HG03565 (cell line): ENCODE data around the gene TTC27.
A peak's percentile ranks its signal among the peaks of the same experiment; 100 is the strongest.
"Not testable (repeated sequence)": the region's sequence is repeated elsewhere in the genome, so short reads cannot be mapped to it uniquely, and the experiment has no call there.

Experiments
- ATAC-seq: cut with Tn5 transposase; IDR thresholded peaks from one replicate; pipeline ENCODE4 v1.9.1; 2021; ENCODE audit warnings: mild to moderate bottlenecking, moderate library complexity; ENCODE audit not compliant: unreplicated experiment

TTC27 gene

DNA sequence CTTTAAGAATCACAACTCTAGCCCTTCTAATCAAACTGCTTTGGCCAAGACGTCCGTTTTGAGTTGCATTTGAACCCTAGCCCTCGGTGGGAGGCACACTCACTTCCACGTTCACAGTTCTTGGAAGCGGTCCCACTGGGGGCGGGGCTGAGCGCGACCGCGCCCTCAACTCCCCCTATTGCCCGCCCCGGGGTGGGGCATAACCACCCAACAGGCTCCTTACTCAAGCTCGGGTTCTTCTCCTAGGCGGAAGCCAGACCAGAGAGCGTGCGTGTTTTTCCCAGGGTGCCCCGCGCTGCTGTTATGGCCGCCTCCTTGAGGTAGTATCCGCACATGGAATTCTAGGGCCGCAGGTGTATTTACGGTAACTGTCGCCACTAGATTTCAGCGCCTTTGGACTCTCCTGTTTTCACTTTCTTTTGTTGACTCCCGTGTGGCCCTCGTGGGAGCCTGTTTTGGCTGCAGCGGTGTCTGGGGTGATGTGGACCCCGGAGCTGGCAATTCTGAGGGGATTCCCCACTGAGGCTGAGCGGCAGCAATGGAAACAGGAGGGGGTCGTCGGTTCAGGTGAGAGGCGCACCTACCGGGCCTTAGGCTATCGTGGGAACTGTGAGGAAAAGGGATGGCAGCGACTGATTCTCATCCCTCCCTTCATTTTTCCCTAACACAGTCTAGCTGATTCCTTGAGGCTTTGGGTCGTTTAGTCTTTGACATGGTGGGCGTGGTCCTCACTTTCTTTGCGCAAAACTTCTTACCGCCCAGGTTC is at the start of gene TTC27:
TTC27 (plus strand) TSS at position 237 of the 766 bp plus-strand sequence; CDS start at position 480, 243 bp downstream.
- peak; percentile 100 for ATAC-seq

DNA sequence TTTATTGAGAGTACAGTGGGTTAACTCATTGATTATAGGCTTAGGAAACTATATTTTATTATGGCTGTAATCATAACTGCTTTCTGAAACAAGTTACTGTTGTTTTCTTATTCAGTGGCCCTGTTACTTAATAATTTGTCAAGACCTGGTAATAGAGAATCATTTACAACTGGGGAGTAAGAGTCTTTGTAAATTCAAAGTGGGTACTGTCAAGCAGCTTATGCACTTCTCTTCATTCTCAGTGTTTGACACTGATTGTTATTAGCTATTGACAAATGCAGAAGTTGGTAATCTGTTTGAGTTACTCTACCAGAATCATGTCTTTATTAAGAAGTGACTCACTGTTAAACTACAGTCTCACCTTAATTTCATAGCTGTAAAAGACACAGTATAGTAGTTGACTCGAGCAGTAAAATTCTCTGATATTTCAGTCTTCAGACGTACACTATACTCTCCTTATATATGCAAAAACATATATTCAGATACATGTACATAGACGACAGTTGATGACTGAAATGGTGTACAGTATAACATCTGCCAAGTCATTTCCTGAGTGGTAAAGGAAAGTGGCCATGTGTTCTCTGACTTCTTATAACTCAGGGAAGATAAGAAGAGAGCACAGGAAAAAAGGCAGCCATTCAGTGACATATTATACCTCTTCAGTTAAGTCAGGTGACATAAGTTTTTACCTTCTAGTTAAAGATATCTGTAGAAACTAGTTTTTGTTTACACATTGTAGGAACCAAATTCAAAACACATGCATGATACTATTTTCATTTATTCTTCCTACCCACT is 36.0 kb upstream of the TTC27 start:
- ATAC-seq: peak; percentile 60

DNA sequence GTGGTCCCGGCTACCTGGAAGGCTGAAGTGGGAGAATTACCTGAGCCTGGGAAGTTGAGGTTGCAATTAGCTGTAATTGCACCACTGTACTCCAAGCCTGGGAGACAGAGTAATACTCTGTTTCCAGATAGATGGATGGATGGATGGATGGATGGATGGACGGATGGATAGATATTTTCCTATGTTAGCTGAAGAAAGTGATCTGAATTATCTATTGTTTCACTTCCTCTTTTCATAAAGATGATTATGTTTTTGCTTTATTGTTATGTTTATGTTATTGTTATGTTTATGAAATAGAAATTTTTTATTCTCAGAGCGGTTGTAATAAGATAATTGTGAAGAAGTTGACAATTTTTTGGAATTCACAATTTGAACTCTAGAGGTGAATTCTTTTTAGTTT is 33.3 kb upstream of the TTC27 start:
- no peak for ATAC-seq

DNA sequence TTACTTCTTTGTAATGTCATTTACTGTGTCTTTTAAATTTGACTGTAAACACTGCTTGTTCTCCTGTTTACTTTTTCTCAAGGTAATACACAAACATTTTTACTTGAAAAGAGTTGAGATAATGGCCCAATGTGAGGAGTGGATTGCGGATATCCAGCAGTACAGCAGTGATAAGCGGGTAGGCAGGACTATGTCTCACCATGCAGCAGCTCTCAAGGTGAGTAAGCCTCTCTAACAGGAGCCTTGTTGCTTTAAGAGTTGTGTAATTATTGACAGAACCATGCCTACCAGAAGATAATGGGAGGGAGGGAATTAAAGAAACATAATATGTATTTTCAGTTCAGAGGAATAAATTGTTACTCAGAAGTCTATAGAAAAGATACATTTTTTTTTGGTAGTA is 16.5 kb upstream of the TTC27 start:
- no peak for ATAC-seq

DNA sequence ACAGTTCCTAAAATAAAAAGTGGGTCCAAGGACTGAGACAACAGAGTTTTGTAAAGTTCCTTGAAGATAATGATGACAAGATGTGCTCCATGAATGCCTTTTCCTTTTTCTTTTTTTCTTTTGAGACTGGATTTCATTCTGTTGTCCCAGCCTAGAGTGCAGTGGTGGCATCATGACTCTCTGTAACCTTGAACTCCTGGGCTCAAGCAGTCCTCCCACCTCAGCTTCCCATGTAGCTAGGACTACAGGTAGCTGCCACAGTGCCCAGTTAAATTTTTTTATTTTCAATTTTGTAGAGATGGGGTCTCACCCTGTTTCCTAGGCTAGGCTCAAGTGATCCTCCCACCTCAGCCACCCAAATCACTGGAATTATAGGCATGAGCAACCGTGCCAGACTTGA is 16.1 kb upstream of the TTC27 start:
- no peak for ATAC-seq

DNA sequence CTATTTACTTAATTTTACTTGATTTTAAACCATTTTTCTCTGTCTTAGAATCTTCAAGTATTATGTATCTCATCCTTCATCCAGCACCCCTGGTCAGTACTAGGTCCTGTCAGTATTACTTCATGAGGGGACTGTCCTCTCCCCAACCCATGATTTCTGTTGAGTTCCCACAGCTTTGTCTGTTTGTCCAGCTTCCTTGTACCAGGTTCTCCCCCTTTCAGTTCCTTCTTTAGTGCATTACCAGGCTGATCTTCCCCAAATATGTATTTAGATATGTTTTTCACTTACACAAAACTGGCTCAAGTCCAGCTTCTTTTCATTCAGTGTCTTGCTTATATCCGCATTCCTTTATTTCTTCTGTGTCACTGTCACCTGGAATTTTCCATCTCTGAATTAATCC is 13.8 kb upstream of the TTC27 start:
- no peak for ATAC-seq

DNA sequence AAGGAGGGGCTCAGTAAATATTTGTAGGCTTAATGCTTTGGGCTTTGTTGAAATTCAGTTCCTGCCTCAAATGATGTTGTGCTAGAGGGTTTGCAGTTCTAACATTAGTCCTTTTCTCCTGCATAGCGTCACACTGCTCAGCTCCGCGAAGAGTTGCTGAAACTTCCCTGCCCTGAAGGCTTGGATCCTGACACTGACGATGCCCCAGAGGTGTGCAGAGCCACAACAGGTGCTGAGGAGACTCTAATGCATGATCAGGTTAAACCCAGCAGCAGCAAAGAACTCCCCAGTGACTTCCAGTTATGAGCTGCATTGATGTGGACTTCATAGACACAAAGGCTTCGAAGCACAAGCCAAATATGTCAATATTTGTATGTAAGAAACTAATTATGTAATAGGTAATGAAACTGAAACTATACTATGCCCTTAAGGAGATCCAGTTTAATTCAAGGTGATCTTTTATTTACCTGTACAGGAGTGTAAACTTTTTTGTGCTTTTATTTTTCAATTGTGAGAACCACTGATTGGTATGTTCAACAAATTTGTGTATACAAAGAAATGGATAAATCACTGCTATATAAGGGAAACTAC is 10.2 kb upstream of the TTC27 start:
- ATAC-seq: no peak

DNA sequence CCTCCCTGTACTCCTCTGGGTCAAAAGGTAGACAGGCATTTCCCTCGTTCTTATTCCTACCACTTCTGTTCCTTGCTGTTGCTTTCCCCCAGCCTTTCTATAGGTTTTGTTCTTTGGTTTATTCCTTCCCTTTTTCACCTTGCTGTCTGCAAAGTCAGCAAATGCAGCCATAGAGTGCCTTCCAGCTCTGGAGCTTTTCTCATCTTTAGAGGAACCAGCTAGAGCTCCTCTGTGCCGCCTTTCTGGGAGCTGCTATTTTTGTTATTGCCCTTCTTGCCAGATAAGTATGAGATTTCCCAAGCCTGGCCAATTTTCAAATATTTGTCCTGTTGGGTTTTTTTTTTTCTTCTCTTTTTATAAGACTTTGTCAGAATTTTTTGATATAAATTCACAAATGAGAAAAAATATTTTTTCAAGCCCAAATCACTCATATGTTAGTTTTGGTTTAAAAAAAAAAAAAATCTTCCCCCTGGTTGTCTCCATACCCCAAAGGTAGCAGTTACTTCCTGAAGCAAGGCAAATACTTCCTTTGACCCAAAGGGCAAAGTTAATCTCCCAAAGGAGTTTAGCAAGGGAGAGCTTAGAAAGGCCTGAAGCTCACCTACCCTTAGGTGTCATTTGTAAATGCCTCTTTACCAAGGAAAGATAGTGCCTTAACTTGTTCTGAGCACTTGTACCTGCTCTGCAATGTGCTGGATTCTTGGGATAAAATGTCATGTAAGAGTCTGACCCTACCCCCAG is 5.1 kb upstream of the TTC27 start:
- ATAC-seq: no peak

DNA sequence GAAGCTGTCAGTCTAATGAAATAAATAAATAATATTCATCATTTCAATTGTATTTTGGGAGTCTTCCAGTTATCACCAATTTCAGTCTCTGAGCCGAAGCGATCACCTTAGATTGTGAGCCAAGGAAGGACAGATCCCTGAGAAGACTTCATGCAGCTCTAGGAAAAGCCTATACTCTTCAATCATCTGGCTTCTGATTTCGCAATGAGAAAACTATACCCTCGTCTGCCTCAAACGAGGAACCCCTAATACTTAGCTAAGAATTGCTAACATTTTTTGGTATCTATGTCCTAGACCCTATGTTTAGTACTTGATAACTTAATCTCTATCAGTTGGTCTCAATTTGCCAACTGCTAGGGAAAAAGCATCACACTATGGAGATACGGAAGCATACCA is 4.5 kb upstream of the TTC27 start:
- ATAC-seq: no peak

DNA sequence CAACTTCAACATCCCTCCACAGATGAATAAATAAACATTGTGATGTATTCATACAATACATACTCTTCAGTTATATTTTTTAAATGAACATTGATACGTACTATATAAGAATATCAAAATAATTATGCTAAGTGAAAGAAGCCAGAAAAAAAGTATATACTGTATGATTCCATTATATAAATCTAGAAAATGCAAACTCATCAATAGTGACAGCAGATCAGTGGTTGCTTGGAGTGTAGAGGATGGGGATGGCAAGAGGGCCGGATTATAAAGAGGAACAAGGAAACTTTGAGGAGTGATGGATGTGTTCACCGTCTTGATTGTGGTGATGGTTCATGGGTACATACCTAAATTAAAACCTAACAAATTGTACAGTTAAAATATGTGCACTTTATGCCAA is 3.0 kb upstream of the TTC27 start:
- no peak for ATAC-seq

DNA sequence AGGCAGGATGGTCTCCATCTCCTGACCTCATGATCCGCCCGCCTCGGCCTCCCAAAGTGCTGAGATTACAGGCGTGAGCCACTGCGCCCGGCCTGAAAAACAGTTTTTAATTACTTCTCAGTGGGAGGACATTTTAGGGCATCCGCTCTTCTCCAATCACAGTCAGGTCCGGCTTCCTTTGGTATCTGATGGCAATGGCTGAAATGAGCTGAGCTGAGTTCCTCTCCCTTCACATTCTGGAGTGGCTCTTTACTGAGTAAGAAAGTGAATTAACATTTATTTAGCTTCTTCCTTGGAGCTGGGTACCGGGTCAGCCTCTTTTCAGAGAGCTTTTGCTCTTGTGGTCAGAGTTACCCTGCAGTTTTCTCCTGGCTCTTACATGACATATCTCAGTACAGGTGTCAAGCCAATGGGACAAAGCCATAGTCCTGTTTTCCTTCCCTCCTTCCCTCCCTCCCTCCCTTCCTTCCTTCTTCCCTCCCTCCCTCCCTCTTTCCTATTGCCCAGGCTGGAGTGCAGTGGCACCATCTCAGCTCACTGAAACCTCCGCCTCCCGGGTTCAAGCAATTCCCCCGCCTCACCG is 1.1 kb upstream of the TTC27 start:
- ATAC-seq: no peak

DNA sequence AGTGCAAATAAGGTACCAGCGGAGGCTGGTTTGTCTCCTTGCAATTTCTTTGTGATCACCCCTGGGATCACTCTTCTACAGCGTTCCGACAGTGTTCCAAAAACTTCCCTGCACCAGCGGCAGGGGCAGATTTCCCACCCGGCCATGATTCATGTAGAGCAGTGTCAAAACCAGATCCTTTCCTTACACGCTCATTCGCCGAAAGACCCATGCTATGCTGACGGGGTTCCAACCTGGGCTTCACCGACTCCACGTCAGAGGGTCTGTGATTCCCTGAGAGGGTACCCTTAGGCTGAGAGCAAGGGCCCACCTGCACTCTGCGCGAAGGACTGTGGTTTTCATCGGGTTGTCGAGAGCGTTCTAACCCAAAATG is 423 bp upstream of the TTC27 start:
- peak; percentile 10 for ATAC-seq

DNA sequence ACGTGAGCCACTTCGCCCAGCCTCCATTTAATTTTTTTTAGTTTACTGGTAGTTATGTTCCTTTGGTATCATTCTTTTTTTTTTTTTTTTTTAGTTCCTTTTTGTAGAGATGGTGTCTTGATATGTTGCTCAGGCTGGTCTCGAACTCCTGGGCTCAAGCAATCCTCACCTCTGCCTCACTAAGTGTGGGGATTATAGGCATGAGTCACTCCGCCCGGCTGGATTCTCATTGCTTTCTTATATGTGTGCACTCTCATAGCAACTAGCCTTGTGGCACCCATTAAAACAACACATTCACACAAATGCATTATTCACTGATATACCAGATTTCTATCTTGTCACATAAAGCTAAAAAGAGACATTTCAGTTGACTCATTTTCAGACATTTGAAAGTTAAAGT is 4.2 kb downstream of the TTC27 start:
- ATAC-seq: no peak

DNA sequence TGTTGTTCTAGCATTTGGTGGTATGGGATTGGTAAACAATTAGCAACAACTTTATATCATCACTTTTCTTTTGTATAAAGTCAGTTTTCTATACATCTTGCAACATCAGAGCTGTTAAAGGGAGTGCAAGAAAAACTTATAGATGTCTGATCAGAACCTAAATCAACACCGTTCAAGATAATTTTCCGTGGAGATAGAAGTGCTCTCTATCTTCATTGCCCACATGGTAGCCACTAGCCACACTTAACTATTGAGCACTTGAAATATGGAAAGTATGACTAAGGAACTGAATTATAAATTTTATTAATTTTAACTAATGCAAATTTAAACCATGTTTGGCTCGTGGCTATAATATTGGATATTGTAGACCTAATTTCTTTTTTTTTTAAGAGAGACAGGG is 5.2 kb downstream of the TTC27 start:
- no peak for ATAC-seq

DNA sequence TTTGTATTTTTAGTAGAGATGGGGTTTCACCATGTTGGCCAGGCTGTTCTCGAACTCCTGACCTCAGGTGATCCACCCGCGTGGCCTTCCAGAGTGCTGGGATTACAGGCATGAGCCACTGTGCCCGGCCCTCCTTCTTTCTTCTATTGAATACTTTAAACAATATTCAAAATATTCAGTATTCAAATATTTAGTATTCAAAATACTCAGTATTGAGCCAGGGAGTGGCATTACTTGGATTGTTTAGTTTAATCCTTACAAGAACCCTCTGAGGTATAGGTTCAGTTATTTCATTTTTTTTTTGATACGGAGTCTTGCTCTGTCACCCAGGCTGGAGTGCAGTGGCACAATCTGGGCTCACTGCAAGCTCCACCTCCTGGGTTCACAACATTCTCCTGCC is 10.7 kb downstream of the TTC27 start:
- ATAC-seq: not testable (repeated sequence)

DNA sequence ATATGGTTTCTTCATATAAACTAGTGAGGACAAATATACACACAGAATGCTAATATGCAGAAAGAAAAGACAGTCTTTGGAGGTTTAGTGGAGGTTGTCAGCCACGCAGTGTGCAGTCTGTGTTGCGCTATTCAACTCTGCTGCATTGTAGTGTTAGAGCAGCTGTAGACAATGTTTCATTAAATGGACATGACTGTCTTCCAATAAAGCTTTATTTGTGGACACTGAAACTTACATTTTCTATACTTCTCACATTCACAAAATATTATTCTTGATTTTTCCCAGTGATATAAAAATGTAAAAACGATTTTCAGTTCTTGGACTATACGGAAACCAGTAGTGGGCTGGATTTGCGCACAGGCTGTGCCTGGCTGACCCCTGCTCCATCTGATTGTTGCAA is 13.3 kb downstream of the TTC27 start:
- no peak for ATAC-seq

DNA sequence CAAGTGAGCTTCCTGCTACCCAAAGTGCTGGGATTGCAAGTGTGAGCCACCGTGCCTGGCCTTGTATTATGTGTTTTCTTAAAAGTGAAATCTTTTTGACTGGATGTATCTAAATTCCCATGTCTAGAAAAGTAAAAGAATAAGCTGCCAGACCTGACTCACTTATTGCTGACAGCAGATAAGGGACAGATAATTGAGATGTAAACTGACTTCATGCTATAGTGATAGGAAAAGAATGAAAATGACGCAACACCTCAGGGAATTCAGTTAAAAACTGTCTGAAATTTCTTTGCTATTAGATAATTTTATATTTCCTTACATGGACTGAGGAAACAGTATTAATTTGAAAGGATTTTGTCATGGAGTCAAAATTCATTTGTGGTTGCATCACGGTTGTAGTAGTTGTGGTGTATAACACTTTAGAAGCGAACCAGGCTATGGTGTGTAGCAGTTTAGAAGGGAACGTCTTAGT is 19.4 kb downstream of the TTC27 start:
- ATAC-seq: no peak

DNA sequence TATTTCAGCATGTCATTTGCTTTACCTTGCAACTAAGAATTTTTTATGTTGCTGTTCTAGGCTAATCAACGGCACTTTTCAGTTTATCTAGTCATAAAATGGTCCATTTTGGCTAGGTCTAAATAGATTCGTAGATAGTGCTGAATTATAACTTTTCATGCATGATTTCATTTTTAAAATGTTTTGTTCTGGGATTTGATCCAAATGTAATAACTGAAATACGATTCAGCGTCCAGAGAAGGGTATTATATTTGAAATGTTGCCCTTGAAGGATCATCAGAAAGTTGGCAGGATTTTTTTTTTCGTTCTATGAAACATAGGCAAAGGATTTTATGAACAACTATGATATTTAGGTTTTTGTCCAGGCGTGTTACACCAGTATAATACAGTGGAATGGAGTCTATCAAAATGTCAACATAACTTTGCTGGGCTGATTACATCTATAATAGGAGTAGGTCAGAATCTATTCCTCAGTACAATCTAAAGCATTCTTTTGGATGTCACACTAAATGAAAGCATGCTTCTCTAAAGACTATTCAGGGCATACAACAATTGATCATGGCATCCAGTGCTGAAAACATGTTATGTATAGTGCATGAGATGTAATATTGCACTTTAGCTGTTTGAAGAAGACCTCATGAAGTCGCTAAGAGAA is 24.8 kb downstream of the TTC27 start:
- ATAC-seq: no peak

DNA sequence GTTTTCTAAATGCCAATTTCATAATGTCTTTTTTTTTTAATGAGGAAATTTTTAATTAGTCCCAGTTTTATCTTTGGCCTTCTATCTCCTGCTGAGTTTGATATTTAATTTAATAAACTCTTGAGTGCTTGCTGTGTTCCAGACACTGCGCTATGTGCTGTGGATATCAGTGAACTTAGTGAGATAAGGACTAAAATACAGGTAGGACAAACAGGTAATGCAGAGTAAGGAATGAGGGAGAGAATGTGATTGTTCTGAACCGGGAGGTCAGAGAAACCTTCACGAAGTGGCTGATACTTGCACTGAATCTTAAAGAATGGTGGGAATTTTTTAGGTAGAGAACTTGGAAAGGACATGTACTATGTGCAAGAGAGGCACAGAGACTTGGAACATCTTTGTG is 28.2 kb downstream of the TTC27 start:
- no peak for ATAC-seq

DNA sequence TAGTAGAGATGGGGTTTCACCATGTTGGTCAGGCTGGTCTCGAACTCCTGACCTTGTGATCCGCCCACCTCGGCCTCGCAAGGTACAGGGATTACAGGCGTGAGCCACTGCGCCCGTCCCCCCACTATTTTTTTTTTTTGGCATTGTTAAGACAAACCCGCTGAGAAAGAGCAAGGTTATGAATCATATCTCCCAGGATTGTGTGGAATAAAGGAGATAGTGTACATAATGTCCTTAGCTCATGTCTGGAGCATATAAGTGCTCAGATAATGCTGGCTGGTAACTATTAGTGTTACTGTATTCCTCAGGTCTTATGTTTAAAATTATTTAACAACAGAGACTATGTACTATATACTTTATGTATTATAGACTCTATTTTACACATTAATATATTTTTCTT is 36.0 kb downstream of the TTC27 start:
- ATAC-seq: no peak
